Hepatic stellate cell (primary cell): ENCODE data around the gene GNAS.
A peak's percentile ranks its signal among the peaks of the same experiment; 100 is the strongest.
"Not testable (repeated sequence)": the region's sequence is repeated elsewhere in the genome, so short reads cannot be mapped to it uniquely, and the experiment has no call there.

Experiments
- DNase-seq: peaks from one replicate; pipeline ENCODE4 v3.0.0; 2011; ENCODE audit warnings: low spot score

GNAS gene

GRCh38 chr20:58828136-58828535 lies 24.4 kb upstream of the GNAS start:
- no peak for DNase-seq

- not testable (repeated sequence) for DNase-seq
Measured at GRCh38 chr20:58828804-58829203, 23.7 kb upstream of the GNAS start.

DNA sequence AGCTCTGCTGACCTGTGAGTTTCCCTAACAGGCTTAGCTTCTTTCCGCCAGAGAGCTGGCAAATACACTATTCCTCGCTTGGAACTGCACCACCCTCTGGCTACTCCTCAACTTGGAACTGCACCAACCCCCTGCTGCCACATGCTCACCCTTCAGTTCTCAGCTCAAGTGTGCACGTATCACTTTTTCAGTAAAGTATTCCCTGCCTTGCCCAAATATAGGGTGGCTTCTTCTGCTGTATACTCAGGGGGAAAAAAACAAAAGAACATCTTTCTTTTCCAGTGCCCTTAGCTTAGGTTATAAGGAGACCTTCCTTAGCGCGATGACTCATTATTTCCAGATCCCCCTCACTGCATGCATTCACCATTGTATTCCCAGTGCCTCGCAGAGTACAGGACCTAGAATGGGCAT lies 23.0 kb upstream of the GNAS start:
- DNase-seq, result no peak

- DNase-seq, result no peak
Measured at GRCh38 chr20:58832457-58832856, 20.1 kb upstream of the GNAS start.

- no peak for DNase-seq
Measured at GRCh38 chr20:58833921-58834320, 18.6 kb upstream of the GNAS start.

- DNase-seq, result no peak
Measured at GRCh38 chr20:58835231-58835630, 17.3 kb upstream of the GNAS start.

GRCh38 chr20:58836616-58837204 lies 15.8 kb upstream of the GNAS start:
- no peak for DNase-seq

DNA sequence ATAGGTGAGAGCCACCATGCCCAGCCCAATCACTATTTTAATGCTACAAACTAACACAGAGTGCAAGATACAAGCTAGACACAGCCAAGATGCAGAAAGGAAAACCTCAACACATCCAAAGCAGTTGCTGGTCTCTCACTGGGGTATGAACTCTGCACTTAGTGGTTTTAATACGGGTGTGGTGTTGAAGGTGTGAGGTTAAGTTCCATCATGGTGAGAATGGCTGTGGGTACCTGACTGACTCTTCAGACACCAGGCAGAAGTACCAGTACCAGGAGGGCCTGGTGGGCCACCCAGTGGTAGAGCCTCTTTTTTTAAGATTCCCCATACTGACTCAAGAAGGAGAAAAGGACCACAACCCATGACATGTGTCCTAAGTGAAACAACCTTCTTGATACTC lies 14.8 kb upstream of the GNAS start:
- no peak for DNase-seq

DNA sequence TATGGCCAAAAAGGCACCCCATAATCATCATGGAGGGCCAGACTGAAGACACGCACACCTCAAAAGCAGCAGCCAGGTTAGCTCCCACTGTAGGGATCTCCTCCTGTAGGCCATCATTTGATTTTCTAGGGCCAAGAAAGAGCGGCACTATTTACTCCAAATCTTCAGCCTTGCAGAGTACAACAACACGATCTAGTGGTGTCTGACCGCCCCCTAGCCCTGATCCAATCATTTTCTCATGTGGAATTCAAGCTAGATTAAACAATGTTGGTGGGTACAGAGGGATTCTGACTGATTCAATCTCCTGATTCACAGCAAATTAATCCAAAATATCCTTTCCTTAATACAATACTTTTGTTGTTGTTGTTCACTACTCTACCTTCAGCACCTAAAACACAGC lies 14.3 kb upstream of the GNAS start:
- DNase-seq, result no peak

GRCh38 chr20:58839474-58839874 lies 13.0 kb upstream of the GNAS start:
- DNase-seq, result no peak

GRCh38 chr20:58839991-58840747 lies 12.3 kb upstream of the GNAS start:
- no peak for DNase-seq

- no peak for DNase-seq
Measured at GRCh38 chr20:58840816-58841538, 11.5 kb upstream of the GNAS start.

DNA sequence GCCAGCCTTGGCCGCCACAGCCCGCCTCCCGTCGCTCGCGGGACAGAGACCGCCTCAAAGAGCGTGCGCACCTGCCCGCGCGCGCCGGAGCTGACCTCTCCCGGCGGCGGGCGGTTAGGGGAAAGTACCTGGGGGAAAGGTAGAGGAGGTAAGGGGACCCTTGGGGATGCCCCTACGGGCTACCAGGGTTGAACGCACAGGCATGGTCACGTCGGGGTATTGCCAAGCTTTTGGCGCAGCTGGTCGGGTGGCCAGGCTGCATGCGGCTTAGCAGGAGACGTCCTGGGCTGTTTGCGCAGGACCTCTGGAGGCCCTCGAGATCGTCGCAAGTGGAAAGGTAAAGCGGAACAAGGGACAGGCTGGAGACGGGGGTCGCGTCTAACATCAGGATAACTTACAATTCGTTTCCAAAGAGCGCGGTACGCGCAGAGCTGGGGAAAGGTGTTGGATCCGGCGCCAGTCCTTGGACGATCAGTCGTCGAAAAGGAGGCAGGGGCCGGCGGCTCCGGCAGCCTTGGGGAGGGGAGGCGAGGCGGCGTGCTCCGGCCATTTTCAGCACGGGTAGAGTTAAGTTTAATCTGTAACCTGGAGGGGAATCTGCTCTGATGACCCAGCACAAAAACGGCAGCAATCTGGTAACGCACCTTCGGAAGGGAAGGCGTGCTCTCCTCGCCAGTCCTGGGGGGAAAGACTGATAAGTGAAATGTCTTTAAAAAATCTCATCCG lies 10.8 kb upstream of the GNAS start:
- no peak for DNase-seq

- DNase-seq, result no peak
Measured at GRCh38 chr20:58842276-58842675, 10.2 kb upstream of the GNAS start.

GRCh38 chr20:58843128-58843556 lies 9.4 kb upstream of the GNAS start:
- no peak for DNase-seq

GRCh38 chr20:58845706-58846105 lies 6.8 kb upstream of the GNAS start:
- no peak for DNase-seq

GRCh38 chr20:58847463-58847862 lies 5.1 kb upstream of the GNAS start:
- no peak for DNase-seq

GRCh38 chr20:58850693-58851174 lies 1.8 kb upstream of the GNAS start, which contains the start of gene GNAS-AS1:
Gene GNAS-AS1, minus strand, starts transcription at chr20:58850902.
- DNase-seq, result peak; percentile 97

GRCh38 chr20:58851221-58851968 lies 1.1 kb upstream of the GNAS start:
- DNase-seq, result no peak

DNA sequence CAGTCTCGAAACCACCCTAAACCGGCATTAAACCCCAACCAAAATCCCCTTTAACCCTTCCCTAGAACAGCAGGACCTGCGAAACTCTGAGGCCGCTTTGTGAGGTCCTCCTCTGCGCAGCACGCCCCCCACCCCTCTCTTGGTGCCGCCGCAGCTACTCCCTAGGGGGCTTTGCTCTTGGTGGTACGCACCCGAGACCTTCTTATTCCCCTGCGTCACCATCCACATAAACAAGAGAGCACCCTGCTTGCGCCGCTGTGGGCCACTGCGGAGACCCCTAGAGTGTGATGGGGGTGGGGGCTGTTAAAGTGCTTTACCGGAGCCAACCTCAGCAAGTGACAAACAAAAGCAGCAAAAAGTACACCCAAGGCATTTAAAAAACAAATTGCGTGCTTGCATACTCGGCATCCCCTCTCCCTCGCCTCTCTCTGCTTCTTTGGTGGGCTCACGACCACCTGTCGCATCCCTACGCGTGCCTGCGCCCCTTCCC lies 502 bp upstream of the GNAS start:
- DNase-seq, result no peak

DNA sequence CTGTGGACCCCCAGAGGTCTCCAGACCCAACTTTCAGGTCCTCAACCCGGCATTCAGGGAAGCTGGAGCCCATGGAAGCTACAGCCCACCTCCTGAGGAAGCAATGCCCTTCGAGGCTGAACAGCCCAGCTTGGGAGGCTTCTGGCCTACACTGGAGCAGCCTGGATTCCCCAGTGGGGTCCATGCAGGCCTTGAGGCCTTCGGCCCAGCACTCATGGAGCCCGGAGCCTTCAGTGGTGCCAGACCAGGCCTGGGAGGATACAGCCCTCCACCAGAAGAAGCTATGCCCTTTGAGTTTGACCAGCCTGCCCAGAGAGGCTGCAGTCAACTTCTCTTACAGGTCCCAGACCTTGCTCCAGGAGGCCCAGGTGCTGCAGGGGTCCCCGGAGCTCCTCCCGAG lies 950 bp downstream of the GNAS start:
- DNase-seq, result no peak
